ENCODE data around the gene LILRB5.
A peak's percentile ranks its signal among the peaks of the same experiment; 100 is the strongest.
"Not testable (repeated sequence)": the region's sequence is repeated elsewhere in the genome, so short reads cannot be mapped to it uniquely, and the experiment has no call there.

LILRB5 gene

GRCh38 chr19:54275951-54276350, 18.9 kb upstream of the LILRB5 start:
- no peak for DNase-seq (ENCODE audit: low read depth)

DNA sequence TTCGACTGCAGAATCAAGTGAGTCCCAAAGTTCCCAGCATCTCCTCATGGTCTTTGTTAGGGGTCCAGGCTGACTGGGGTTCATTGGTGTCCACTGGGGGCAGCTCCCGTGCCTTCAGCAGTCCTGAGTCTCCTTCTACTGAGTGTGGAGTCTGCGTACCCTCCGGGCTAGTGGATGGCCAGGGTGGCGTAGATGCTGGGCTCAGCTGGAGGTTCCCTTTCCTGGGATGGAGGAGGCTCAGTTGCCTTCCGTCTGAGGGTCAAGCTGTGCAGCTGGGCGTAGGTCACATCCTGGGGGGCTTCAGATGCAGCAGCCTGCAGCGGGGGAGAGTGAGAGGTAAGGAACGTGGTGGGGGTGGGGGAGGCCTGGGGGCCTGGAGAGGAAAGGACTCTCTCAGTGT, 17.4 kb upstream of the LILRB5 start:
- DNase-seq (ENCODE audit: low read depth): not testable (repeated sequence)

- DNase-seq (ENCODE audit: low read depth): no peak
These were observed 16.7 kb upstream of the LILRB5 start for GRCh38 chr19:54273821-54274220.

GRCh38 chr19:54272181-54272580, 15.1 kb upstream of the LILRB5 start:
- DNase-seq (ENCODE audit: low read depth): not testable (repeated sequence)

DNA sequence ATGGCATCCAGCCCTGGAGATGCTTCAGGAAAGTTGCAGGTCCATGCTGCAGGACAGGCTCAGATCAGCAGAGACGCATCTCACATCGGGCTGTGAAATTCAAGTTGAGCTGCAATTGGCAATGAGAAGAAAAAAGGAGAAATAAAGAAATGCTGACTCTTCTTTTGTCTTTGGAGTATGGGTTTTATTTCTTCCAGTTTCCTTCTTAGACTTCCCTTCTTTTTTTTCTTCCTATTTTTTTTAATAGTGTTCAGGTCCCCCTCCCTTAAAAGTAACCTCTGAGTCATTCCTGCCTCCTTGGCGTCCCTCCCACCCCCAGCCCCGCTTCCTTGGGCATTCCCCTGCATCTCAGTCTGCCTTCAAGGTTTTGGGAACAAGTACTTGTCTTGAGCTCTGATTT, 14.5 kb upstream of the LILRB5 start:
- DNase-seq (ENCODE audit: low read depth): not testable (repeated sequence)

DNA sequence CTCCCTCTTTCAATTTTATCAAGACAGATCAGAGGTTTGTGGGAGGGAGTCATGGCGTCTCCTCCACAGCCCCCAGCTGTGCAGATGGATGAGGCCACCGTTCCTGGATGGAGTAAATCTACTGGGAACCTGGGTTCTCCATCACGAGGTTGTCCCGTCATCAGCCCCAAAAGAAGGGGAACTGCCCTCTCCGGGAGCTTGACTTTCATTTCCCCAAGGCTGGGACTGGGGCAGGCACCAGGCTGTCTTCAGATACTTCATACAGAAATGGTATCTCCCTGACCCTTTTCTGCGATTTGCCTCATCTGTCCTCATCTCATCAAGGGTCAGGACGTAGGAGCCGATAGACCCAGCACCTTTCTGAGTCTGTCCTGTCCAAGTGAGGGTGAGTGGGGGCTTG, 14.0 kb upstream of the LILRB5 start:
- no peak for DNase-seq (ENCODE audit: low read depth)

DNA sequence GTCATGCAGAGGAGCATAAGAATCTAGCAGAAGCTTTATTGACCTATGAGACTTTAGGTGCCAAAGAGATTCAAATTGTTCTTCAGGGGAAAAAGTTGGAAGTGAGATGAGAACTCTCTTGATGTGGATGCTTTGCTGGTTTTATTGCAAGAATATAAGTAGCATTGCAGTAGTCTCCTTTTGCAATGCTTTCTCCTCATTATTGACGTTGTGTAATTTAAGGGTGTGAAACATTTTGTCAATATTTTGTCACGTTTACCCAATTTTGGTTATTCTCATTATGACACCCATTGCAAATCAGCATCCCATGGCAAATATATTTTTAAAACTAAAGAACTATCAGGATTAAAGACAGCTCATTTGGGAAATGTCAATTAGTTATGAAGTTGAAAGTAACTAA, 11.9 kb upstream of the LILRB5 start:
- DNase-seq (ENCODE audit: low read depth): no peak

GRCh38 chr19:54266133-54266532, 9.1 kb upstream of the LILRB5 start:
- peak; percentile 30 for DNase-seq (ENCODE audit: low read depth)

GRCh38 chr19:54262470-54262869, 5.4 kb upstream of the LILRB5 start:
- no peak for DNase-seq (ENCODE audit: low read depth)

DNA sequence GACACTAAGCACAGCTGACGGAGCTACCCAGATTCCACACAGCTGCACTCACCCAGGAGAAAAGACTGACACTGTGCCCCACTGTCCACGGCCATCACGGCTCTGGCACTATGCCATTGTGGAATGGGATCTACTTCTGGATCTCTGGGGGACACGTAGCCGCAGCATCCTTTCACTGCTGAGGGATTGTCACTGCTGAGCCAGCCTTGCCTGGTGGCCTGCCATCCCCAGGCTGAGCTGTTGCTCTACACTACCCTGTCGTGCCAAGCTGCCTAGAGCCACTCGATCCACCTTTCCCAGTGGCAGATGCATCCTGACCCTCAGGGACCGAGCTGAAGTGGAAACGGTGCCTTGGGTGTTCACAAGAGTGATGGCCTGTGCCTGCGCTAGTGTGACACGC, 5.0 kb upstream of the LILRB5 start:
- DNase-seq (ENCODE audit: low read depth): no peak

DNA sequence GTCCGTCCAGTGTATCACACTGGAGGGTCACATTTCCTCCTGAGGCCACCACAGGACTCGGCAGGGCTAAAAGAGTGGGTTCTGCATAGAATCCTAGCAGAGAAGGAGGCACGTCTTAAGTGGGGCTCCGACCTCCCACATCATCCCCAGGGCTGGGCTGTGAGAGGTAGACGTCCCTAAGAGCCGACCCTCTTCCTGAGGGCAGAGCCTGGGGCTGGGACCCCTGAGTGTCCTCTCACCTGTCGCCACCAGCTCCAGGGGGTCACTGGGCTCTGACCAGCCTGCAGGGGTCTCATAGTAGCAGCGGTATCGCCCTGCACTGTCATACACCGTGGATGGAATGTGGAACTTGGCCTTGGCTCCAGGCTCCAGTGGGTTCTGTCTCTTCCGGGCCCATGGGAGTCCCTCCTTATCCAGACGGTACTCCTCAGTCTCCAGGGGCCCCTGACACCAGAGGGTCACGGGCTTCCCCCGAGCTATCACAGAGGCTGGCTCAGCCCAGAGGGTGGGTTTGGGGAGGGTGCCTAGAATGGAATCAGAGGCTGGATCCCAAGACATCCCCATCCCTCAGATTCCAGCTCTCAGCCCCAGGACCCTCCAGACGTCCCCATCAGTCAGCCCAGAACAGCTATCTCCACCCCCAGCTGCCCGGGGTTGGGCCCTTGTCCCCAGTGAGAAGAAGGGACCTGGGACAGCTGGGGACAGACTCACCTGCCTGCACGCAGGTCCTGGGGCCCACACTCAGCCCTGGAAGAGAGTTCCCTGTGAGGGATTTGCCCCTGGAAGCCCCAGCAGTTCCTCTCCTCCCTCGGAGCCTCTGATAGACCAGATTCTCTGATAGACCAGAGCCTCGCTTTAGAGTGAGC, 590 bp downstream of the LILRB5 start:
- DNase-seq (ENCODE audit: low read depth): no peak

DNA sequence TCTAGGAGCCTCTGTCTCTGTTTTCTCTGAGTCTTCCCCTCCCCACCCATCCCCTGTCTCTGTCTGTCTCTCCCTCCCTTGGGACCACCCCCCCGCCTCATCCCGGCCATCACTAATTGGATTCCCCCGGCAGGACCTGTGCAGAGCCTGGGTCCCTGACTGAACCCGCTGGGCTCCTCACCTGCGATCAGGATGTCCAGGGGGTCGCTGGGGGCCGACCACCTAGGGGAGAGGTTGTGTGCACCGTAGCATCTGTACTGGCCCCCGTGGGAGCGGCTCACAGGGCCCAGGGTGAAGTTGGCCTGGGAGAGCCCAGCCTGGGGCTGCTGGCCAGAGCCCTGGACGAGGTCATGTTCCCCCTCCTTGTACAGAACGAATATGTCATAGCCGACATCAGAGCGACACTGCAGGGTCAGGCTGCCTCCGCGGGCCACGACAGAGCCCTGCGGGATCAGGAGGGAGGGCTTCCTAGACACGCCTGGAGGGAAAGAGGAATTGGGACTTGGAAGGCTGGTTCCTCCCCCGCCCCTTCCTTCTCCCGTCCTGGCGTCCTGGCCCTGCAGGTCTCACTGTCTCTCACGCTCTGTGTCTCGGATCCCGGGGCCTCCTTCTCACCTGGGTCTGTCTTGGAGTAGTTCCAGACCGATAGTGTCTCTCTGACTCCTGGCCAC, 1.8 kb downstream of the LILRB5 start:
- no peak for DNase-seq (ENCODE audit: low read depth)

DNA sequence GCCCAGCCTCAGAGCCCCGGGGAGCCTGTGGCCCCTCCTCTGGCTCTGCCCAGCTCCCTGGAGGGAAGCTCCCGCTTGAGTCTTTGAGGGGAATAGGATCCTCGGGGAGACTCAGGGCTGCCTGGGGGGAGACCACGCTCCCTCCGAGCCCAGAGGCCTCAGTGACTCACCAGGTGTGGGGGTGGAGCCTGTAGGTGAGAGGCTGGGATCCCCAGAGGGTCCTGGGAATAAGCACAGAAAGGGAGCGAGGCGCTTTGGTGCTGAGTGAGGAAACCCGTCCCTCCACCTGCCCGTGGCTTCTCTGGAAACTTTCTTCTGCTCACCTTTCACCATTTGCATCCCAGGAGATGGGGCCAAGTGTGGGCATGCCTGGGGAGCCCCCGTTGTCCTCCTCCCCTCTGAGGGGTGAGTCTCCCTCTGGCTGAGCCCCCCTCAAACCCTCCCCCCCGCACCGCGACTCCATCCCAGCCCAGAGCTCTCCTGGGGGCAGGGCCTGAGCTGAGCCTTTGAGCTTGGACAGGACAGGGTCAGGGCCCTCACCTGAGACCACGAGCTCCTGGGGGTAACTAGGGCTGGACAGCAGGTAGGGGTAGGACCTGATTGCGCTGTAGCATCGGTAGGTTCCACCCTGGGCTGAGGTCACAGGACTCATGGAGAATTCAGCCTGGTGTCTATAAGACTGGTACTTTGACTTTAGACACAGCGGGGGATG, 2.7 kb downstream of the LILRB5 start:
- no peak for DNase-seq (ENCODE audit: low read depth)

GRCh38 chr19:54253331-54254194, 3.5 kb downstream of the LILRB5 start:
- no peak for DNase-seq (ENCODE audit: low read depth)

DNA sequence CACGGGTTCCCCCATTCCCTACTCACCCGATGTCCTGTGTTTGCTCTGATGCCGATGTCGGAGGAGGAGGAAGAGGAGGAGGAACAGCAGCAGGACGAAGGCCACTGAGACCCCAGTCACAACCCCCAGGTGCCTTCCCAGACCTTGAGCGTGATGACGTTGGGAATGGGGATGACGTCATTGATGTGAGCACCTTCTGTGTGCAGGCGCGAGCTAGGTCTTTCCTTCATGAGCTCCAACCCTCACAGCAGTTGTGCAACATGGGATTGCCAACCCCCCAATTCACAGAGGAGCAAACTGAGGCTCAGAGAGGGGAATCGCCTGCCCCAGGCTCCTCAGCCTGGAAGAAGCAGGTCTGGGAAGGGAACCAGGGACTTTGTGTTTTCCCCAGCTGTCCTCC, 4.2 kb downstream of the LILRB5 start:
- no peak for DNase-seq (ENCODE audit: low read depth)

GRCh38 chr19:54252243-54252642, 4.8 kb downstream of the LILRB5 start:
- DNase-seq (ENCODE audit: low read depth): no peak

- DNase-seq (ENCODE audit: low read depth): no peak
These were observed 9.0 kb downstream of the LILRB5 start for GRCh38 chr19:54248016-54248601.

DNA sequence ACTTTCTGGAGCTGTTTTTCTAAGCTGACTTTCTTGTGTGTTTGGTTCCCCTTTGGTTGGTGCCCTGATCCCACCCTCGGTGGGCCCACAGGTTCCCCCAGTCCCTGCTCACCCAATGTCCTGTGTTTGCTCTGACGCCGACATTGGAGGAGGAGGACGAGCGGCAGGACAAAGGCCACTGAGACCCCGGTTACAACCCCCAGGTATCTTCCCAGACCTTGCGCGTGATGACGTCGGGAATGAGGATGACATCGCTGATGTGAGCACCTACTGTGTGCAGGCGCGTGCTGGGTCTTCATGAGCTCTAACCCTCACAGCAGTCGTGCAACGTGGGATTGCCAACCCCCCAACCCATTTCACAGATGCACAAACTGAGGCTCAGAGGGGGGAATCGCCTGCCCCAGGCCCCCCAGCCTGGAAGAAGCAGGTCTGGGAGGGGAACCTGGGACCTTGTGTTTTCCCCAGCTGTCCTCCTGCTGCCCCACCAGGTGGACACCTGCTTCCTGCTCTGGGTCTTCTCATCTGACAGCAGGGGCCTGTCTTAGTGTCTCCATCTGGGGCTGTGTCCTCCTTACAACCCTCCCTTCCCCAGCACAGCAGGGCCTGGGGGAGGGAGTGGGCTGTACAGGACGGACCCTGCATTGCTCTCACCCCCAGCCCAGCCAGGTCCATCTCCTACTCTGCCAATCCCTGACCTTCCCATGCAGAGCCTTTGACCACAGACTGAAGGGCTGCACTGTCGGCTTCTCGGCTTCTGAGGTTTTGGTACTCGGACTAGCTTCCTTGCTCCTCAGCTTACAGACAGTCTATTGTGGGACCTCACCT, 9.8 kb downstream of the LILRB5 start:
- DNase-seq (ENCODE audit: low read depth): no peak

DNA sequence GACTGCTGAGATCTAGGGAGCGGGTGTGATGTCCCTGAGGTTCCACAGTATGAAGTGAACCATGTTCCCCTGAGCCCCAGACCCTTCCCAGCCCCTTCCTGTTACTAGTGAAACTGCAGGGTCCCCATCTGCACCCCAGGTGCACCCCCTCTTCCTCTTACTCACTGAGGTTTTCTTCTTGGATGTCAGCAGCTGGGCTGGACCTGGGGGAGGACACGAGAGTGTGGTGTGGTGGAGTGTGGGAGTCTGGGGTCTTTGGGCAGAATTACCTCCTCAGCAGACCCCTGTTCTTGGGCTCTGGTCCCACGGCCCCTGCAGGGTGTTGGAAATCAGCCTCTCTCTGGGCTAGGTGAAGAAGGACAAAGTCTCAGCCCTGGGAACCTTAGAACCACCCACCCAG, 11.1 kb downstream of the LILRB5 start:
- DNase-seq (ENCODE audit: low read depth): no peak

DNA sequence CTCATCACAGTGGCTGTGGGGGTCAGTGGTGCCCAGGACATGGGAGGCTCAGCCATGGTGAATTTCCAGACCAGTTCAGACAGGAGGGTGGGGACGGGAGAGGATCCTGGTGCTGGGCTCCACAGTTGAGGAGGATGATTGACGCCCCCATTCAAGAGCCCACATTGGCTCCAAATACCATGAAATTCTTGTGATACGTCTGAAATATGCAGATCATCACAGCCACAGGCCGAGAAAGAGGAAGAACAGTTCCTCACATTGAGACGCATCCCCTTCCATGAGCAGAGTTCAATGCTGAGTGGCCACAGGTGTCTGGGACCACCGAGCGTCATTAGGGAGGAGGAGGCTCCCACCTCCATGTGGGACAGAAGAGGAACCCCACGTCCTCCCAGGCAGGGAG, 13.3 kb downstream of the LILRB5 start:
- not testable (repeated sequence) for DNase-seq (ENCODE audit: low read depth)

DNA sequence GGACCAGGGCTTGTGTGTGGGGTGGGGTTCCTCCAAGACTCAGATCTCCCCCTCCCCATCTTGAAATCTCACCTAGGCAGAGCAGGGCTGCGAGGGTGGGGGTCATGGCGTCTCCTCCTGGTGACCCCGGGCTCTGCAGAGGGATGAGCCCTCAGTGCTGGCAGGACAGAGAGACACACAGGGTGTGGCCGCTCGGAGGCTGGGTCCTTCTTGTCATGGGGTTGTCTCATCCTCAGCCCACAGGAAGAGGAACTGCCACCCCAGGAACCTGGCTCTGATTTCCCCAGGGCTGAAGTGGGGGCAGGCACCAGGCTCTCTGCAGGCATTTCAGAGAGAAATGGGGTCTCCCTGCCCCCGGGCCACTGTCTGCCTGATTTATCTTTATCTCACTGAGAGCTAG, 14.4 kb downstream of the LILRB5 start, which contains the start of gene LILRA6:
Gene LILRA6 (minus strand): TSS at position 145 of the 400 bp plus-strand sequence.
- DNase-seq (ENCODE audit: low read depth): not testable (repeated sequence)
